Activated CD8-positive, alpha-beta memory T cell treated with anti-CD3 and anti-CD28 coated beads, Interleukin-2, amount 50 U/mL, for 24 hours (primary cell): ENCODE results near the gene PDSS2.
"Not testable (repeated sequence)": the region's sequence is repeated elsewhere in the genome, so short reads cannot be mapped to it uniquely, and the experiment has no call there.

Experiments used
- DNase-seq: peaks from one replicate; pipeline ENCODE4 v3.0.0-alpha.2; 2020; ENCODE audit errors: extremely low read depth

The PDSS2 gene

GRCh38 chr6:107321793-107322192 is 137.6 kb downstream of the PDSS2 start:
- DNase-seq = no peak

GRCh38 chr6:107319906-107320530 is 139.3 kb downstream of the PDSS2 start:
- DNase-seq = no peak

- DNase-seq = no peak
Observed at GRCh38 chr6:107318100-107318736, 141.1 kb downstream of the PDSS2 start.

GRCh38 chr6:107315114-107315513 is 144.2 kb downstream of the PDSS2 start:
- DNase-seq = no peak

- DNase-seq = no peak
Observed at GRCh38 chr6:107314531-107314939, 144.8 kb downstream of the PDSS2 start.

GRCh38 chr6:107313776-107314175 is 145.6 kb downstream of the PDSS2 start:
- no peak for DNase-seq

- no peak for DNase-seq
Observed at GRCh38 chr6:107310362-107310761, 149.0 kb downstream of the PDSS2 start.

GRCh38 chr6:107308677-107309076 is 150.7 kb downstream of the PDSS2 start:
- no peak for DNase-seq

GRCh38 chr6:107305994-107306393 is 153.4 kb downstream of the PDSS2 start:
- DNase-seq = not testable (repeated sequence)

GRCh38 chr6:107305391-107305790 is 154.0 kb downstream of the PDSS2 start:
- no peak for DNase-seq

- no peak for DNase-seq
Observed at GRCh38 chr6:107304421-107305025, 154.8 kb downstream of the PDSS2 start.

GRCh38 chr6:107293350-107293749 is 166.0 kb downstream of the PDSS2 start:
- DNase-seq = no peak

- DNase-seq = no peak
Observed at GRCh38 chr6:107292715-107293271, 166.6 kb downstream of the PDSS2 start.

GRCh38 chr6:107290491-107290890 is 168.9 kb downstream of the PDSS2 start:
- no peak for DNase-seq

- DNase-seq = not testable (repeated sequence)
Observed at GRCh38 chr6:107289258-107289657, 170.1 kb downstream of the PDSS2 start.

- DNase-seq = not testable (repeated sequence)
Observed at GRCh38 chr6:107285683-107286082, 173.7 kb downstream of the PDSS2 start.

GRCh38 chr6:107284805-107285204 is 174.6 kb downstream of the PDSS2 start:
- no peak for DNase-seq

GRCh38 chr6:107280791-107281190 is 178.6 kb downstream of the PDSS2 start:
- DNase-seq = no peak

- not testable (repeated sequence) for DNase-seq
Observed at GRCh38 chr6:107280001-107280400, 179.4 kb downstream of the PDSS2 start.

GRCh38 chr6:107275330-107275865 is 184.0 kb downstream of the PDSS2 start:
- DNase-seq = no peak

- DNase-seq = no peak
Observed at GRCh38 chr6:107274288-107274687, 185.1 kb downstream of the PDSS2 start.

- no peak for DNase-seq
Observed at GRCh38 chr6:107272246-107272645, 187.1 kb downstream of the PDSS2 start.
